HG03571 (cell line): ENCODE measurements around the gene THY1.
"Not testable (repeated sequence)": the region's sequence is repeated elsewhere in the genome, so short reads cannot be mapped to it uniquely, and the experiment has no call there.

Experiments used
- ATAC-seq: cut with Tn5 transposase; IDR thresholded peaks from one replicate; pipeline ENCODE4 v1.9.1; 2021; ENCODE audit not compliant: unreplicated experiment

THY1 gene

GRCh38 chr11:119446434-119446833 lies 23.5 kb upstream of the THY1 start:
- no peak for ATAC-seq

GRCh38 chr11:119445850-119446249 lies 22.9 kb upstream of the THY1 start:
- ATAC-seq = no peak

GRCh38 chr11:119445379-119445778 lies 22.4 kb upstream of the THY1 start:
- no peak for ATAC-seq

- no peak for ATAC-seq
These were observed 18.9 kb upstream of the THY1 start for GRCh38 chr11:119441898-119442243.

GRCh38 chr11:119438599-119438998 lies 15.6 kb upstream of the THY1 start:
- ATAC-seq = no peak

GRCh38 chr11:119437521-119437920 lies 14.5 kb upstream of the THY1 start:
- ATAC-seq = not testable (repeated sequence)

GRCh38 chr11:119436711-119437110 lies 13.7 kb upstream of the THY1 start:
- no peak for ATAC-seq

- no peak for ATAC-seq
These were observed 13.1 kb upstream of the THY1 start for GRCh38 chr11:119436093-119436492.

GRCh38 chr11:119434591-119435330 lies 11.8 kb upstream of the THY1 start:
- ATAC-seq = no peak

GRCh38 chr11:119433358-119433725 lies 10.4 kb upstream of the THY1 start:
- ATAC-seq = no peak

- ATAC-seq = no peak
These were observed 9.7 kb upstream of the THY1 start for GRCh38 chr11:119432484-119433357.

GRCh38 chr11:119431523-119431922 lies 8.6 kb upstream of the THY1 start:
- ATAC-seq = no peak

- no peak for ATAC-seq
These were observed 4.3 kb upstream of the THY1 start for GRCh38 chr11:119427279-119427678.

- ATAC-seq = no peak
These were observed 3.2 kb upstream of the THY1 start for GRCh38 chr11:119426142-119426541.

GRCh38 chr11:119424775-119425174 lies 1.8 kb upstream of the THY1 start:
- ATAC-seq = no peak

- ATAC-seq = no peak
These were observed 1.3 kb upstream of the THY1 start for GRCh38 chr11:119424276-119424675.

GRCh38 chr11:119423509-119424254 lies 710 bp upstream of the THY1 start:
- ATAC-seq = no peak

GRCh38 chr11:119421941-119422808 lies 797 bp downstream of the THY1 start:
- no peak for ATAC-seq

- no peak for ATAC-seq
These were observed 1.6 kb downstream of the THY1 start for GRCh38 chr11:119421351-119421750.

- ATAC-seq = no peak
These were observed 2.3 kb downstream of the THY1 start for GRCh38 chr11:119420631-119421030.
